ENCODE measurements around the gene CCNL2. TPM values are rescaled to one million over a fixed set of nuclear protein-coding genes. Genes with fewer than 3 reads are reported as not detected.

Gene CCNL2
- total RNA-seq, 1 donor from 2014 or later, result 319 TPM

GRCh38 chr1:1433804-1434130, 34.6 kb upstream of the CCNL2 start:
- Histone ChIP-seq H3K4me3 (peak overlapping the region; percentile 56 to 84), H3K27me3 (no peaks in the 10 kb centered on the region), H3K27ac (peak overlapping the region; percentile 90), H3K9me3 (no peaks in the 10 kb centered on the region), H3K36me3 (no peaks in the 10 kb centered on the region), H3K4me1 (peaks cover 86% of the 10 kb centered on the region)
- no peak for DNase-seq (ENCODE audit: extremely low spot score in 2 of 2)
- TF ChIP-seq POLR2AphosphoS5 (IDR thresholded peaks at IDR 0.05; ENCODE audit: insufficient read depth in 1 of 2, low read depth in 1 of 2) (peak in 1 of 2 donors; percentile 9), POLR2A (IDR thresholded peaks at IDR 0.05) (no peak)
- TF ChIP-seq, protein P1, sequence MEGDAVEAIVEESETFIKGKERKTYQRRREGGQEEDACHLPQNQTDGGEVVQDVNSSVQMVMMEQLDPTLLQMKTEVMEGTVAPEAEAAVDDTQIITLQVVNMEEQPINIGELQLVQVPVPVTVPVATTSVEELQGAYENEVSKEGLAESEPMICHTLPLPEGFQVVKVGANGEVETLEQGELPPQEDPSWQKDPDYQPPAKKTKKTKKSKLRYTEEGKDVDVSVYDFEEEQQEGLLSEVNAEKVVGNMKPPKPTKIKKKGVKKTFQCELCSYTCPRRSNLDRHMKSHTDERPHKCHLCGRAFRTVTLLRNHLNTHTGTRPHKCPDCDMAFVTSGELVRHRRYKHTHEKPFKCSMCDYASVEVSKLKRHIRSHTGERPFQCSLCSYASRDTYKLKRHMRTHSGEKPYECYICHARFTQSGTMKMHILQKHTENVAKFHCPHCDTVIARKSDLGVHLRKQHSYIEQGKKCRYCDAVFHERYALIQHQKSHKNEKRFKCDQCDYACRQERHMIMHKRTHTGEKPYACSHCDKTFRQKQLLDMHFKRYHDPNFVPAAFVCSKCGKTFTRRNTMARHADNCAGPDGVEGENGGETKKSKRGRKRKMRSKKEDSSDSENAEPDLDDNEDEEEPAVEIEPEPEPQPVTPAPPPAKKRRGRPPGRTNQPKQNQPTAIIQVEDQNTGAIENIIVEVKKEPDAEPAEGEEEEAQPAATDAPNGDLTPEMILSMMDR (IDR thresholded peaks at IDR 0.05), result no peak
- intact Hi-C loops (cut with DNase I), result no loop called here

- no peaks in the 10 kb centered on the region for H3K27me3 ChIP-seq
- H3K27ac ChIP-seq, result peak overlapping the region; percentile 90
- peaks cover 86% of the 10 kb centered on the region for H3K4me1 ChIP-seq
- DNase-seq (ENCODE audit: extremely low spot score in 2 of 2), result no peak
- no peaks in the 10 kb centered on the region for H3K36me3 ChIP-seq
- intact Hi-C loops (cut with DNase I), result no loop called here
- H3K9me3 ChIP-seq, result no peaks in the 10 kb centered on the region
- H3K4me3 ChIP-seq, result peak overlapping the region; percentile 56 to 84
- no peak for TF ChIP-seq POLR2A (IDR thresholded peaks at IDR 0.05)
- peak; percentile 75 to 81 for TF ChIP-seq POLR2AphosphoS5 (IDR thresholded peaks at IDR 0.05; ENCODE audit: insufficient read depth in 1 of 2, low read depth in 1 of 2)
Measured at GRCh38 chr1:1432951-1433803, 34.0 kb upstream of the CCNL2 start.

DNA sequence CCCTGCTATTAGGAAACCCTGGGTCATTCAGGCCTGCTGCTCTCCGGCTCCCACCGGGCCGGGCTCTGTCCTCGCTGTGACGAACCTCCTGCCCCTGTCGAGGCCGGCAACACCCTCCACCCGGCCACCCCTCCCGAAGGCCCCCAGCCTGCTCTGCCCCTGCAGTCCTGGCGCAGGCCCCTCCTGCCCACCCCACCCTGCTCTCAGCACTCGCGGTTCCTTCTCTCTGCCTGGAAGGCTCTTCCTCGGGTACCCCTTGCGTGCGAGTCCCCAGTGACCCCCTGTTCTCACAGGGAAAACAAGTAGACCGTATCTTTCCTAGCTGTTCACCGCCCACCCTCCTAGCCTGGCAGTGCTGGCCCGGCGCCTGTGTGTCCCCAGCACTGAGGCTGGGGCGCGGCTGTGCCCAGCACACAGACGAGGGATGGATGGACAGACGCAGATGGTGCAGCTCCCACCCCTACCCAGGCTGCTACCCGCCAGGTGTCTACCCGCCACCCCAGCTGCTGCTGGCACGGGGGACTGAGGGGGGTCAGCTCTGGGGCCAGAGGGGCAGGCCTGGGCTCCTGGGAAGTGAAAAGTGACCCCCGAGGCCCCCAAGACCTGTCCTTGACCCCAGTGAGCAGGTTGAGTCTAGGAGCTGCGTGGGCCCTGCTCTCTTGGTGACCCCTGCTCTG, 33.3 kb upstream of the CCNL2 start:
- H3K36me3 ChIP-seq, result no peaks in the 10 kb centered on the region
- H3K4me1 ChIP-seq, result peaks cover 81% of the 10 kb centered on the region
- TF ChIP-seq, protein P1 (IDR thresholded peaks at IDR 0.05), result no peak
- TF ChIP-seq POLR2AphosphoS5 (IDR thresholded peaks at IDR 0.05; ENCODE audit: insufficient read depth in 1 of 2, low read depth in 1 of 2) (no peak), POLR2A (IDR thresholded peaks at IDR 0.05) (no peak)
- no peaks in the 10 kb centered on the region for H3K27me3 ChIP-seq
- no peak for DNase-seq (ENCODE audit: extremely low spot score in 2 of 2)
- peak overlapping the region in 1 of 2 donors; percentile 2 for H3K4me3 ChIP-seq
- no peaks in the 10 kb centered on the region for H3K9me3 ChIP-seq
- peak overlapping the region; percentile 90 for H3K27ac ChIP-seq
- intact Hi-C loops (cut with DNase I), result no loop called here

GRCh38 chr1:1431845-1432273, 32.7 kb upstream of the CCNL2 start:
- TF ChIP-seq, protein P1 (IDR thresholded peaks at IDR 0.05), result no peak
- TF ChIP-seq POLR2AphosphoS5 (IDR thresholded peaks at IDR 0.05; ENCODE audit: insufficient read depth in 1 of 2, low read depth in 1 of 2) (peak in 1 of 2 donors; percentile 52), POLR2A (IDR thresholded peaks at IDR 0.05) (no peak)
- no peak for DNase-seq (ENCODE audit: extremely low spot score in 2 of 2)
- Histone ChIP-seq H3K4me3 (no peak overlapping the region), H3K4me1 (peaks cover 76% of the 10 kb centered on the region), H3K27ac (peak overlapping the region; percentile 90), H3K36me3 (no peaks in the 10 kb centered on the region), H3K27me3 (no peaks in the 10 kb centered on the region), H3K9me3 (no peaks in the 10 kb centered on the region)
- intact Hi-C loops (cut with DNase I), result no loop called here

DNA sequence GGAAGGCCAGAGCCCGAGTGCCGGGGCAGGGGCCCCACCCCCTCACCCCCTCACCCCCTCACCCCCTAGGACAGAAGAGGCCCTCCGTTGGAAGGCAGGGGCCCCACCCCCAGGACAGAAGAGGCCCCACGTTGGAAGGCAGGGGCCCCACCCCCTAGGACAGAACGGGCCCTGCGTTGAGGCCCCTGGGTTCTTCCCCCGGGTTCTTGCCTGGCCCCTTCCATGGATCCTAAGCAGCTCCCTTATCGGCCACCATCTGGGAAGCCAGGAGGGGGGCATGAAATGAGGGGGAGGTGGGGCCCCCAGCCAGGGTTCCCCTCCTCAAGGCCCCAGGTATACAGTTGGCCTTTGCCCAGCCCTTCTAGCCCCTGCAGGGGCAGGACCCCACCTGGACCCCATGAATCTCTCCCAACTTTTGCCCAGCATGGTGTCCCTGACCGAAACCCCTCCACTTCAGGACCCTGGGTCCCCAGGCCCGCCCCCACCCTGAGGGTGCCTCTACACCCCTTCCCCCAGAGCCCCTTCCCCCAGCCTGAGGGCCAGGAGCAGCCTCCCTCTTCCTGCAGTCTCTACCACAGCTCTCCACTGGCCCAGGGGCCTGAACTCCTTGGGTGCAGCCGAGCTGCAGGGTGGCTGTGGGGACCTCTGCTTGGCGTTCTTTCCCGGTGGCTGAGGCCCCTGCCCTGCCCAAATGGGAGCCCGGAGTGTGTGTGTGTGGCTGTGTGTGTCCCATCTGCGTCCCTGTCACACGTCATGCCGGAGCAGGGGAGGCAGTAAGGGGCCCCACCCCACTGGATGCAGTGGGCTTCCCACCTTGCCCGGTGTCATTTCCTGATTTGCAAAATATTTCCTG, 32.1 kb upstream of the CCNL2 start:
- Histone ChIP-seq H3K36me3 (no peaks in the 10 kb centered on the region), H3K4me1 (peaks cover 69% of the 10 kb centered on the region), H3K27ac (peak overlapping the region; percentile 90), H3K9me3 (no peaks in the 10 kb centered on the region), H3K27me3 (no peaks in the 10 kb centered on the region), H3K4me3 (peak overlapping the region in 1 of 2 donors; percentile 24)
- DNase-seq (ENCODE audit: extremely low spot score in 2 of 2), result no peak
- no peak for TF ChIP-seq POLR2AphosphoS5 (IDR thresholded peaks at IDR 0.05; ENCODE audit: insufficient read depth in 1 of 2, low read depth in 1 of 2)
- TF ChIP-seq, protein P1 (IDR thresholded peaks at IDR 0.05), result no peak
- intact Hi-C loops (cut with DNase I), result no loop called here

Measured in vagina (tissue), 2 donors.